Suprapubic skin (tissue), 4 donors: ENCODE results near the gene BGLAP. TPM values are rescaled to one million over a fixed set of nuclear protein-coding genes. Genes with fewer than 3 reads are reported as not detected.

Experiments used
- DNase-seq, 2 donors: peaks; one replicate each; pipeline ENCODE4 v3.0.0-alpha.2; 2019; ENCODE audit warnings: low spot score in 2 of 2
- H3K27ac ChIP-seq: fragments of 200-600 bp; sonication (generic); one replicate; pipeline ENCODE4 v1.5.1; 2019
- H3K27me3 ChIP-seq: fragments of 200-600 bp; sonication (generic); one replicate; pipeline ENCODE4 v1.5.1; 2019
- H3K36me3 ChIP-seq: fragments of 200-600 bp; sonication (generic); one replicate; pipeline ENCODE4 v1.5.1; 2019
- H3K4me1 ChIP-seq: fragments of 200-600 bp; sonication (generic); one replicate; pipeline ENCODE4 v1.5.1; 2019
- H3K4me3 ChIP-seq: fragments of 200-600 bp; sonication (generic); one replicate; pipeline ENCODE4 v1.5.1; 2019; ENCODE audit warnings: mild to moderate bottlenecking
- H3K9me3 ChIP-seq: fragments of 200-600 bp; sonication (generic); one replicate; pipeline ENCODE4 v1.5.1; 2019
- EP300 ChIP-seq: sonication (generic); formaldehyde crosslinking; IDR thresholded peaks from one replicate; pipeline ENCODE4 v1.6.1; 2017; ENCODE audit warnings: antibody characterized with exemption
- POLR2A ChIP-seq, 2 donors: fragments of 450-650 bp; IDR thresholded peaks; one replicate each; pipeline ENCODE4 v1.6.1; 2017; ENCODE audit warnings: antibody characterized with exemption in 2 of 2, mild to moderate bottlenecking in 2 of 2, moderate library complexity in 2 of 2
- POLR2AphosphoS5 ChIP-seq, 3 donors: sonication (generic); formaldehyde crosslinking; IDR thresholded peaks; one replicate each; pipeline ENCODE4 v1.6.1; 2017; ENCODE audit warnings: antibody characterized with exemption in 3 of 3
- WGBS: methylation state at CpG from one replicate; pipeline ENCODE4 v1.1.5; 2018; 5-methylcytosine and 5-hydroxymethylcytosine counted together
- total RNA-seq, 4 donors: library from RNA; depleted of rRNA; stranded (reverse); fragments of >200 nt; gene quantifications; one replicate each; pipeline ENCODE4 v1.1.0, GENCODE V29; 2016
- TF ChIP-seq, protein P1 (sequence below), 2 donors: fragments of 200-600 bp in 1 of 2; fragments of 450-650 bp in 1 of 2; sonication (generic) in 1 of 2; IDR thresholded peaks; one replicate each; pipeline ENCODE4 v1.5.1; 2016 to 2019; ENCODE audit warnings: antibody characterized with exemption in 2 of 2, mild to moderate bottlenecking in 1 of 2, moderate library complexity in 1 of 2

BGLAP gene
- total RNA-seq, 4 donors from 2014 or later = 1.2 to 4.4 TPM; not detected in 2

DNA sequence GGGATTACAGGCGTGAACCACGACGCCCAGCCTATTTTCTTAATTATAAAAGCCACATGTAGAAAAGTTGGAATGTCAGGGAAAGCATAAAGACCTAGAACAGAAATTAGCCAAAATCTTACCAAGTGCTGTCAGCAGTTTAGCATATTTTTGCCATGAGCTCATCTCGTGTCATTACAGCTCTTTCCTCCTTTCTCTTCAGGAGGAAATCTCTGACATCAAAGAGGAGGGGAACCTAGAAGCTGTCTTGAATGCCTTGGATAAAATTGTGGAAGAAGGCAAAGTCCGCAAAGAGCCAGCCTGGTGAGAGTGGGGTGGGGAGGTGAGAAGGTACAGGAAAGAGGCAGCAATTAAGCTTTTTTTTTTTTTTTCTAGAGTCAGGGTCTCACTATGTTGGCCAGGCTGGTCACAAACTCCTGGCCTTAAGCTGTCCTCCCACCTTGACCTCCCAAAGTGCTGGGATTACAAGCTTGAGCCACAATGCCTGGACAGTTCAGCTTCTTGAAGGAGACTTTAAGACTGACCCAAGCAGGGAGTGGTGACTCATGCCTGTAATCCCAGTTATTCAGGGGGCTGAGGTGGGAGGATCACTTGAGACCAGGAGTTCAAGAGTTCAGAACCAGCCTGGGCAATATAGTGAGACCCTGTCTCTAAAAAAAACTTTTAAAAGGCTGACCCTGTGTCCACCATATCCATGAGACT, 8.4 kb upstream of the BGLAP start:
- H3K27me3 ChIP-seq = no peaks in the 10 kb centered on the region
- no peak overlapping the region for H3K27ac ChIP-seq
- 60% methylated on average over 5 of the region's 5 CpGs for WGBS
- H3K4me1 ChIP-seq = peaks cover 5% of the 10 kb centered on the region
- peaks cover 62% of the 10 kb centered on the region for H3K36me3 ChIP-seq
- TF ChIP-seq EP300 = no peak
- no peak for TF ChIP-seq POLR2A (IDR thresholded peaks at IDR 0.05)
- no peak overlapping the region for H3K4me3 ChIP-seq
- no peak for DNase-seq
- no peaks in the 10 kb centered on the region for H3K9me3 ChIP-seq

DNA sequence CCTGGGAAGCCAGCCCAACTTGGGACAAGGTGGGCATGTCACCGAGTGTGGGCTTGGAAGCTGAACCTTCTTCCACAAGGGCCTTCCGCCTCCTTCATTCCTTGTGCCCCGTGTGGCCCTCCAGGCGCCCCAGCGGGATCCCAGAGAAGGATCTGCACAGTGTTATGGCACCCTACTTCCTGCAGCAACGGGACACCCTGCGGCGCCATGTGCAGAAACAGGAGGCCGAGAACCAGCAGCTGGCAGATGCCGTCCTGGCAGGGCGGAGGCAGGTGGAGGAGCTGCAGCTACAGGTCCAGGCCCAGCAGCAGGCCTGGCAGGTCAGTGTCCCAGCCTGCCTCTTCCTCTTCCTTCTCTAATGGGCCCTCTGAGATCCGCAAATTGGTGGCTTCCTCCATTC, 5.8 kb upstream of the BGLAP start:
- Histone ChIP-seq H3K4me3 (no peak overlapping the region), H3K36me3 (peaks cover 68% of the 10 kb centered on the region), H3K4me1 (peaks cover 5% of the 10 kb centered on the region), H3K9me3 (no peaks in the 10 kb centered on the region), H3K27me3 (no peaks in the 10 kb centered on the region), H3K27ac (no peak overlapping the region)
- 48% methylated on average over 12 of the region's 12 CpGs for WGBS
- TF ChIP-seq POLR2A (IDR thresholded peaks at IDR 0.05) = no peak
- no peak for TF ChIP-seq EP300
- TF ChIP-seq POLR2AphosphoS5 (IDR thresholded peaks at IDR 0.05) = no peak
- TF ChIP-seq, protein P1, sequence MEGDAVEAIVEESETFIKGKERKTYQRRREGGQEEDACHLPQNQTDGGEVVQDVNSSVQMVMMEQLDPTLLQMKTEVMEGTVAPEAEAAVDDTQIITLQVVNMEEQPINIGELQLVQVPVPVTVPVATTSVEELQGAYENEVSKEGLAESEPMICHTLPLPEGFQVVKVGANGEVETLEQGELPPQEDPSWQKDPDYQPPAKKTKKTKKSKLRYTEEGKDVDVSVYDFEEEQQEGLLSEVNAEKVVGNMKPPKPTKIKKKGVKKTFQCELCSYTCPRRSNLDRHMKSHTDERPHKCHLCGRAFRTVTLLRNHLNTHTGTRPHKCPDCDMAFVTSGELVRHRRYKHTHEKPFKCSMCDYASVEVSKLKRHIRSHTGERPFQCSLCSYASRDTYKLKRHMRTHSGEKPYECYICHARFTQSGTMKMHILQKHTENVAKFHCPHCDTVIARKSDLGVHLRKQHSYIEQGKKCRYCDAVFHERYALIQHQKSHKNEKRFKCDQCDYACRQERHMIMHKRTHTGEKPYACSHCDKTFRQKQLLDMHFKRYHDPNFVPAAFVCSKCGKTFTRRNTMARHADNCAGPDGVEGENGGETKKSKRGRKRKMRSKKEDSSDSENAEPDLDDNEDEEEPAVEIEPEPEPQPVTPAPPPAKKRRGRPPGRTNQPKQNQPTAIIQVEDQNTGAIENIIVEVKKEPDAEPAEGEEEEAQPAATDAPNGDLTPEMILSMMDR (IDR thresholded peaks at IDR 0.05) = no peak
- no peak for DNase-seq

DNA sequence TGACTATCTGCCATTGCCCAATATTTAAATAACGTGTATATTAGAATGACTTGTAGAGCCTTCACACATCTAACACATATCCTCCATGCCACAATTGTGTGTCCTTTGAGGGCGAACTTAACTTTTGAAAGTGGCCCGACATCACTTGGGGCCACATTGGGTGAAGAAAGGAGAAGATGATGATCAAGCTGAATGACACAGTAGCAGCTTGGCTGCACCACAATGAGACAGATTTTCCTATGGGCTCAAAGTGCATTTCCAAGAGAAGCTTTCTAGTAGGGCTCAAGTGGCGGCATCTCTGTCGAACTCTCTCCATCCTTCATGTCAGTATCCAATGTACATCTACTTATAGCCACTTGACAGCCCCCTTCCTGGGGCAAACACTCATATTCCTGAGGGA, 3.7 kb upstream of the BGLAP start:
- TF ChIP-seq POLR2A (IDR thresholded peaks at IDR 0.05) (no peak), EP300 (no peak), POLR2AphosphoS5 (IDR thresholded peaks at IDR 0.05) (no peak)
- TF ChIP-seq, protein P1 (IDR thresholded peaks at IDR 0.05) = no peak
- no peak for DNase-seq
- 97% methylated on average over 5 of the region's 5 CpGs for WGBS
- H3K27me3 ChIP-seq = no peaks in the 10 kb centered on the region
- peaks cover 68% of the 10 kb centered on the region for H3K36me3 ChIP-seq
- no peaks in the 10 kb centered on the region for H3K9me3 ChIP-seq
- peaks cover 16% of the 10 kb centered on the region for H3K4me1 ChIP-seq
- no peak overlapping the region for H3K27ac ChIP-seq
- H3K4me3 ChIP-seq = no peak overlapping the region

DNA sequence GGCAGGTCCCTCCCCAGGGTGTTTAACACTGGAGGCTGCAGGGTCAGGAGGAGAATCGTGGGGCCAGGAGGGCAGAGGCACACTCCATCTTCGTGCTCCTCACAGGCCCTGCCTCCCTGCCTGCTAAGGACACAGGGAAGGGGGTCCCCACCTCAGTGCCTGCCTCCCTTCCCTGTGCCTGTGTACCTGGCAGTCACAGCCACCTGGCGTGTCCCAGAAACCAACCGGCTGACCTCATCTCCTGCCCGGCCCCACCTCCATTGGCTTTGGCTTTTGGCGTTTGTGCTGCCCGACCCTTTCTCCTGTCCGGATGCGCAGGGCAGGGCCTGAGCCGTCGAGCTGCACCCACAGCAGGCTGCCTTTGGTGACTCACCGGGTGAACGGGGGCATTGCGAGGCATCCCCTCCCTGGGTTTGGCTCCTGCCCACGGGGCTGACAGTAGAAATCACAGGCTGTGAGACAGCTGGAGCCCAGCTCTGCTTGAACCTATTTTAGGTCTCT, 623 bp upstream of the BGLAP start:
- no peak for TF ChIP-seq POLR2AphosphoS5 (IDR thresholded peaks at IDR 0.05)
- Histone ChIP-seq H3K4me3 (no peak overlapping the region), H3K36me3 (peaks cover 40% of the 10 kb centered on the region), H3K4me1 (peaks cover 37% of the 10 kb centered on the region), H3K9me3 (no peaks in the 10 kb centered on the region), H3K27me3 (peaks cover 6% of the 10 kb centered on the region), H3K27ac (no peak overlapping the region)
- 28% methylated on average over 14 of the region's 15 CpGs for WGBS
- DNase-seq = peak in 1 of 2 donors; percentile 70

DNA sequence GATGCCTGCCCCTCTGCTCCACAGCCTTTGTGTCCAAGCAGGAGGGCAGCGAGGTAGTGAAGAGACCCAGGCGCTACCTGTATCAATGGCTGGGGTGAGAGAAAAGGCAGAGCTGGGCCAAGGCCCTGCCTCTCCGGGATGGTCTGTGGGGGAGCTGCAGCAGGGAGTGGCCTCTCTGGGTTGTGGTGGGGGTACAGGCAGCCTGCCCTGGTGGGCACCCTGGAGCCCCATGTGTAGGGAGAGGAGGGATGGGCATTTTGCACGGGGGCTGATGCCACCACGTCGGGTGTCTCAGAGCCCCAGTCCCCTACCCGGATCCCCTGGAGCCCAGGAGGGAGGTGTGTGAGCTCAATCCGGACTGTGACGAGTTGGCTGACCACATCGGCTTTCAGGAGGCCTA, 754 bp downstream of the BGLAP start:
- 72% methylated on average over 4 of the region's 10 CpGs for WGBS
- H3K27me3 ChIP-seq = peaks cover 6% of the 10 kb centered on the region
- H3K36me3 ChIP-seq = peaks cover 27% of the 10 kb centered on the region
- no peak overlapping the region for H3K27ac ChIP-seq
- no peaks in the 10 kb centered on the region for H3K9me3 ChIP-seq
- no peak for DNase-seq
- H3K4me1 ChIP-seq = peaks cover 48% of the 10 kb centered on the region
- TF ChIP-seq EP300 (no peak), POLR2AphosphoS5 (IDR thresholded peaks at IDR 0.05) (no peak), POLR2A (IDR thresholded peaks at IDR 0.05) (no peak)
- TF ChIP-seq, protein P1 (IDR thresholded peaks at IDR 0.05) = no peak
- no peak overlapping the region for H3K4me3 ChIP-seq

DNA sequence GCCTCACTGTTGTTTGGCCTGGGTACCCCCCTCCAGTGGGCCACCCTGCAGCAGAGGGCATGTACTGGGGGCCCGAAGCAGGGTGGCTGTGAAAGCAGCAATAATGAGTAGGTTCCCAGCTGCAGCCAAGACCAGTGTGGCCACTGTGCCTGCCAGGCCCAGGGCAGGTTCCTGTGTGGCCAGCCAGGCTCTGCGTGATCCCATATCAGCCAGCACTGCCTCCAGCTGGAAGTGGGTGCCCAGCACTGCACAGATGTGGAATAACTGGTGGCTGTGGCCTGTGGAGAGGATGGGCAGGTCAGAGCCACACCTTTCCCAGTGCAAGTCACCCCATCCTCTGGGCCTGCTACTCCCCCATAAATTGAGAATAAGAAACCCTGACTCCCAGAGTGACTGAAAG, 2.1 kb downstream of the BGLAP start:
- peaks cover 16% of the 10 kb centered on the region for H3K36me3 ChIP-seq
- no peak overlapping the region for H3K4me3 ChIP-seq
- DNase-seq = no peak
- no peak overlapping the region for H3K27ac ChIP-seq
- peaks cover 60% of the 10 kb centered on the region for H3K4me1 ChIP-seq
- peaks cover 6% of the 10 kb centered on the region for H3K27me3 ChIP-seq
- H3K9me3 ChIP-seq = no peaks in the 10 kb centered on the region
- WGBS = 91% methylated on average over 1 of the region's 2 CpGs
- TF ChIP-seq POLR2AphosphoS5 (IDR thresholded peaks at IDR 0.05) = no peak
- no peak for TF ChIP-seq EP300
- TF ChIP-seq, protein P1 (IDR thresholded peaks at IDR 0.05) = no peak
- no peak for TF ChIP-seq POLR2A (IDR thresholded peaks at IDR 0.05)
